Posterior cingulate gyrus (tissue), 11 donors: ENCODE measurements around the gene HDLBP.
"Not testable (repeated sequence)": the region's sequence is repeated elsewhere in the genome, so short reads cannot be mapped to it uniquely, and the experiment has no call there.

ENCODE experiments used
- DNase-seq, 10 donors: peaks; one replicate each; pipeline versions ENCODE4 v3.0.0 to v3.0.0-alpha.2; 2020 to 2021; ENCODE audit warnings: mixed read lengths in 3 of 10
- intact Hi-C: fragments of 100-400 bp; cut with DNase I; formaldehyde crosslinking; loops from one replicate; pipeline ENCODE4 v1.15.1; 2023

Gene HDLBP

DNA sequence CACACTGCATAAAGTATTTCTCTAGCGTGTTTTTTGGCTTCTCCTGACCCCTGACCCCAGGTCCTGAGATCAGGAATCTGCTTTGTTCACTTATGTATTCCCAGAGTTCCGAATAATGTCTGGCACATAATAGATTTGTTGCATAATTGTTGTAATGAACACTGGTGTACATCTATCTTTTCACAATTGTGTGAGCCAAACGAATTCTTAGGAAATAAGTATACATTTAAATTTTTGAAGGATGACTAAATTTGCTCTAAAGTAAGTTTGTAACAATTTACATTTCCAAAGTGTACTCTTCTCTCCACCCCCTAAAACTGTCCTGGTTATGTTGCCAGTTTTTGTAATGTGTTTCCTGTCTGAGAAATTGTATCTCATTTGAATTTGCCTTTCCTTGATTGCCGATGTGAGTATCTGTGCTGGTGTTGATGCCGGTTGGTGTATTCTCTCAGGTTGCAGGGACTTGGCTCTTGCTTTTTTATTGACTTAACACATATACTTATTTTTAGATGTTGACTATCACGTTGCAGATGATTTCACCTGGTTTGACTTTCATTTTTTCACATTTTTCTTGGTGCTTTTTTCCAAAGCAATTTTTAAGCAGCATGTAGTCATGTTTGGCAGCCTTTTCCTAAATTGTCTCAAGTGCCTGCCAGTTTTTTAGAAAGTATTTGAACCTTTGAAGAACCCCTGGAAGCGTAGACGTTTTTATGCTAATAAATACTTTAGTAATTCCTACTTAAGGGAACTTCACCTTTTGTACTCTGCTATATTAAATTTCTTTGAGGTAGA is 24.6 kb upstream of the HDLBP start:
- DNase-seq, result no peak
- intact Hi-C loops, result no loop called here

DNA sequence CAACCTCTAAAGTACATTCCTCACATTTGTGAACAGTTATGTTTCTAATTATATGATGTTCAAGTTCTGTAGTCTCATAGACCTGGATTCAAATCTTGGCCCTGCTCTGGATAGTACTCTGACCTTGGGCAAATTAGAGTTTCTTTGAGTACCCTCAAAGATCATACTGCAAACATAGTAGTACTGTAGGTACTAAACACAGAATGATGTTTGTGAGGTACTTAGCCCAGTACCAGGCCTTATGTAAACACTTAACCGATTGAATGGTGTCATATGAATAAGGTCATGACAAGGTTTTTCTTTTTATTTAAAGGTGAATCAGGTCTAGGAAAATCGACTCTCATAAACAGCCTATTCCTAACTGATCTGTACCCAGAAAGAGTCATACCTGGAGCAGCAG is 19.3 kb upstream of the HDLBP start:
- no peak for DNase-seq
- intact Hi-C loops, result no loop called here

DNA sequence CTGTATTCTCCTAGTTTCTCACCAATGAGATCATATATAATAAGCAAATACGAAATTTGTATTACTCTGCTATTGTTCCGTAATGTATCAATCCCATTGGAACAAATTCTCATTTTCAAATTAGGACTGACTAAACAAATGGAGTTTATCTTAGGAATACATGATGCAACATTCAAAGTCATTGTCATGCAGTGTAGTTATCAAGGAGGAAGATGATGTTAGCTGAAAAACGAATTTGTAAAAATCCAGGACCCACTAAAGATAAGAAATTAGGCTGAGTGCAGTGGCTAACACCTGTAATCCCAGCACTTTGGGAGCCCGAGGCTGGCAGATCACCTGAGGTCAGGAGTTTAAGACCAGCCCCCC is 15.1 kb upstream of the HDLBP start:
- no peak for DNase-seq
- intact Hi-C loops, result no loop called here

DNA sequence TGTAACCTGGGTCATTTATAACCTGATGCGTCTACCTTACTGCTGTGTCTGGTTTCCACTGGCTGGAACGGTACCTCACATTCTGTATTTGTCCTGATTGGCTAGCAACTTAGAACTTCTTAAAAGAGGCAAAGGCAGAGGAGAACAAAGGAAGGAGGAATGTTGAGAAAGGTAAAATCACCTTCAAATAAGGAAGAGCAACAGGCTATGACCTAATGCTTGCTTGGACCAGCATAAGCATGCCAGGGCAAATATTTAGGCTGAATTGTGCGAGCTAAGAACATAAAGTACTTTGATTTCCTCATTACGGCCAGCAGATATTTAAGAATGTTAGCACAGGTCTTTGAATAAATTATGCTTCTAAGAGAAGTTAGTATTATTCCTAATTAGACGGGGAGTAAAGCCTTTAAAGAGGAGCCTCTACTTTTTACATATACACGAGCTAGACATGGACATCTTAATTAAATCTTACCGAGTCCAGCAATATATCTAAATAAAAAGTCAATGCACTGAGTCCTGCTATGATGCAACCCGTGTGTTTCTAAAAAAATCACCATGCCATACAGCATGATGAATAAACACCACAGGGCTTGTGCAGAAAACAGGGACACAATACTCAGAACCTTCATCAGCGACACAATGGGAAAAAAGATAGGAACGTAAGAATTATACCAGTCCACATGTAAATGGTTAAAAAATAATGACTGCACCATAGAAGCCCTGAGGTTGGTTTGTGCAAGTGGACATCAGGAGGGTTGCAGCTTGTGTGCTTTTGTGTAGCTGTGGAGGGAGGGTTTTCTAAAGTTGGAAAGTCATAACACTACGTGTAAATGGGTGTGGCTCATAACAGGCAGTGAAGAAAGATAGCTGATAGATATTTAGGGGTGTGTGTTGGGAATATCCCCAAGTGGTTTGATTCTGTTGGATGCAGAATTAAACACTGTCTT is 14.5 kb upstream of the HDLBP start:
- no peak for DNase-seq
- intact Hi-C loops, result no loop called here

DNA sequence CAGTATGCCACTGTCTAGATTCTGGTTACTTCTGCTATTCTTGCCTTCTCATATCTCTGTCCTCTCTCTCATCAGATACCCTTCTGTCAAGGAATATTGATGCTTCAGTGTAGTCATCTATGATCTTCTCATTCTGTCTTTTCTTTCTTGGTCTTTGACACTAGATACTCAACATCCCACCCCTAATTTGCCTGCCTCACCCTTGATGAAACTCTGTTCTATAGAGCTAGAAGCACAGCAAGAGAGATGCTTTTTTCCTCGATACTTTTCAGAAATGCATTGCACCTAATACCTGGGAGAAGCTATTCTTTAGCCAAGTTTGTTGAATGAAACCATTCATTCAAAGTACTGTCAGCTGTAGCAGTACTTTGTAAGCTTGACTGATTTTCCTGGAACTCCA is 9.8 kb upstream of the HDLBP start:
- DNase-seq, result no peak
- intact Hi-C loops, result no loop called here

DNA sequence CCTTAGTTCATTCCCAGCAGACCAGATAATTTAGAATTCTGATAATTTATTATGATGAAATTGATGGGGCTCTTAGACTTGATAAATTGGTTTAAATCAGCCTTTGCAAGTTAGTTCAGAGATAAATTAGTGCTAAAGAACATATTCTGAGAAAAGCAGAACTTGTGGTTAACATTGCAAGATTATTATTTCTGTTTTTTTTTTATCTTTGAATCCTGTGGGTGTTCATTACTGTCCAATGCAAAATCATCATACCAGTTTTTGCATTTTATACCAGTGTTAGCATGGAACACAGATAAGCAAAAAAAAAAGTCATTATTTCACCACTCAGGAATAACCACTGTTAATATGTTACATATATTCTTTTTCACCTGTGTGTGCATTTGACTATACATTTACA is 9.3 kb upstream of the HDLBP start:
- intact Hi-C loops, result no loop called here
- no peak for DNase-seq

DNA sequence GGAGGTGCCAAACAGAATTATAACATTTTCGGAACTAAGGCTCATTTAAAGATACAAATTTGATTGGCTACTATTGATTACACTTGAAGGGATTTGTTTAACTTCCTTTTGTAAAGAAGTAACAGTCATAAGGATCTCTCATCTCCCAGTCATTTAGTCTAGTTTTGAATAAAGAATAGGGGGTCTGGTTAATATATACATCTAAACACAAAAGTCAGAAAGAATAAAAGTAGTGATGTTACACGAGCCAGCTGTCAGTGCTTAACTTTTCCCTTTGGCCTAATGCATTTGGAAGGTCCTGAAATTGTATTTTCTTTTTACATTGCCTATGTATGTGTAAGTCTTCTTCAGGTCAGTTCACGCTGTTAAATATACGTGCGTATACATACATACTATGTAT is 8.3 kb upstream of the HDLBP start:
- intact Hi-C loops, result no loop called here
- DNase-seq, result no peak

DNA sequence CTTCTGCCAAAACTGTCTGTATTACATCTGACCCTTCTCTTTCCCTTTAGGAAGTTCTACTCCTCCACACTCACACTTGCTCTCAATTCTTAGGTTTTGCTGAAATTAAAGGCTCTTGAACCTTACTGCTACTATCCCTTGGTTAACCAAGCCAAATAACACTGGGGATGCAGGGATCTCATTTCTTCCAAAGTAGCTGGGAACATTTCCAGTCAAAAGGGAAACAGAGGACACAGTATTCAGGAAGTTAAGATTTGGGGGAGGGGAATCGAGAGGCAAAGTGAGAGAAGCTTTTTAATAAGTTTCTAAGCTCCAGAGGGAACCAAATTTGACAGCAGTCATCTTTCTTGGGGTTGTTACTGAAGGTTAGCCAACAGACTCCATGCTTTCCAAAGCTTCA is 6.4 kb upstream of the HDLBP start:
- no peak for DNase-seq
- intact Hi-C loops, result no loop called here

DNA sequence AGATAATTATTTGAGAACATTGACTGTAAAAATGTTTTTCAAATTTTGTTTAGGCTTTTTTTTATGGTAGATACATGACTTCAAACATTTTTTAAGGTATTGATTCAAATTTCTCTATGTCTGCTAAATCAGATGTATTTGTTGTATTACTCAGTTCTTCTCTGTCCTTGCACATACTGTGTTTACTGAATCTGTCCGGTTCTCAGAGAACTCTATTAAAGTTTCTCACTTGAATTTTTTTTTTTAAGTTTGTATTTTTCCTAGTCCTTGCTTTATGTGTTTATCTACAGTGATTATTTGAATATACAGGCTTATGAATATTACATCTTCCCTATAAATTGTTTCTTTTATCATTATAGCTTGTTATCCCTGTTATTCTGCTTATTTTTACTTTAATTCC is 5.6 kb upstream of the HDLBP start:
- intact Hi-C loops, result no loop called here
- DNase-seq, result no peak

DNA sequence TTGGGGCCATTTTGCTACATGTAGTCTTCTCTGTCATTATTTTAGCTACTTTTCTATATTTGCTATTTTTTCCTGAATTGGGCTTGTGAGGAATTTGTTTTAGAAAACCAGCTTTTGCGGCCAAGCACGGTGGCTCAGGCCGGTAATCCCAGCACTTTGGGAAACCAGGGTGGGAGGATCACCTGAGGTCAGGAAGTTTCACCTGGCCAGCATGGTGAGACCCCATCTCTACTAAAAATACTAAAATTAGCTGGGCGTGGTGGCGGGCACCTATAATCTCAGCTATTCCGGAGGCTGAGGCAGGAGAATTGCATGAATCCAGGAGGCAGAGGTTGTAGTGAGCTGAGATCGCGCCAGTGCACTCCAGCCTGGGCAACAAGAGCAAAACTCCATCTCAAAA is 4.9 kb upstream of the HDLBP start:
- DNase-seq, result no peak
- intact Hi-C loops, result no loop called here

DNA sequence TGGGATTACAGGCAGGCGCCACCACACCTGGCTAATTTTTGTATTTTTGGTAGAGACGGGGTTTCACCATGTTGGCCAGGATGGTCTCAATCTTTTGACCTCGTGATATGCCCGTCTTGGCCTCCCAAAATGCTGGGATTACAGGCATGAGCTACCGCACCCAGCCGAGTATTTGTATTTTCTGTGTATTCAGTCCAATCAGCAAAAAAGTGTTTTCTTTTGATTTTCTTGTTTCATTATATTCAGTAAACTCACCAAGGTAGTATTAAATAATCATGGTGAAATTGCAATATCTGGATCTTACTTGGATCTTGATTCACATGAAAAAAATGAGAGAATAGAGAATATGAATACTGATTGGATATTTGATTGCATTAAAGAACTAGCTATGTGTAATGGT is 3.4 kb upstream of the HDLBP start:
- DNase-seq, result not testable (repeated sequence)
- intact Hi-C loops, result loop anchor here (5.0 kb wide), 1 partner anchor 38 kb away; the partner anchor contains the start of gene FARP2

DNA sequence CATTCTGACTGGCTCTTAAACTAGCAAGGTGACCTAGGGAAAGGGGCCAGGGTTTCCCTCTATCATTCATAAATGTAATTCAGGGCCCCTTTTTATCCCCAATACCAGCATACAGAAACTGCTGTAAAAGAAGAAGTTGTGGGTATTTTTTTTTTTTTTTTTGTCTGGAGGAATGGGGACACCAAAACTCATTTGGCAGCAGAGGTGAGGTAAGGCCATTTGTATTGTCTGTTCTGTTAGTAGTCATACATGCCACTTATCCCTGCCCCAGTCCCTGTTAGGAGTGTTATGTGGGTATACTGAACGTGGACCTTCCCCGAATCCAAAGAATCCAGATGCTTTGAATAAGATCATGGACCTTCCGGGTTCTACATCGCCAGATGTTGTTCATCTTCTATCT is 1.9 kb upstream of the HDLBP start:
- DNase-seq, result no peak
- intact Hi-C loops, result loop anchor here (5.0 kb wide), 1 partner anchor 40 kb away; the partner anchor contains the start of gene FARP2

DNA sequence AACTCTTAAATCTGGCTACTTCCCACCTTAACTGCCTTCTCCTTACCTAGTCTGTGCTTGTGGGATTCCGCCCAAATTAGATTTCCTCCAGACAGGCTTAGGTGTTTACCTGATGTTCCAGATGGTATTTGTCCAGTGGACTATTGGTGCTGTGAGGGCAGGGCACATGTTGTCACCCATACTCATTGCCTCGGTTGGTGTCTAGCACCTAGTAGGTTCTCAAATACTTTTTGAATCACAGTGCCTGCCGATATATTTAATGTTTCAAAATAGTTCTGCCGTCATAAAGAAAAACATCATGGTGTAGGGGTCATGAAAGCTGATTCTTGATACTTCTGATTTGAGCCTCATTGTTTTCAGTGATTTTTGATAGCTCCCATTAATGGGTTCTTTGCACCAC is 1.4 kb upstream of the HDLBP start:
- DNase-seq, result no peak
- intact Hi-C loops, result loop anchor here (5.0 kb wide), 1 partner anchor 40 kb away; the partner anchor contains the start of gene FARP2

DNA sequence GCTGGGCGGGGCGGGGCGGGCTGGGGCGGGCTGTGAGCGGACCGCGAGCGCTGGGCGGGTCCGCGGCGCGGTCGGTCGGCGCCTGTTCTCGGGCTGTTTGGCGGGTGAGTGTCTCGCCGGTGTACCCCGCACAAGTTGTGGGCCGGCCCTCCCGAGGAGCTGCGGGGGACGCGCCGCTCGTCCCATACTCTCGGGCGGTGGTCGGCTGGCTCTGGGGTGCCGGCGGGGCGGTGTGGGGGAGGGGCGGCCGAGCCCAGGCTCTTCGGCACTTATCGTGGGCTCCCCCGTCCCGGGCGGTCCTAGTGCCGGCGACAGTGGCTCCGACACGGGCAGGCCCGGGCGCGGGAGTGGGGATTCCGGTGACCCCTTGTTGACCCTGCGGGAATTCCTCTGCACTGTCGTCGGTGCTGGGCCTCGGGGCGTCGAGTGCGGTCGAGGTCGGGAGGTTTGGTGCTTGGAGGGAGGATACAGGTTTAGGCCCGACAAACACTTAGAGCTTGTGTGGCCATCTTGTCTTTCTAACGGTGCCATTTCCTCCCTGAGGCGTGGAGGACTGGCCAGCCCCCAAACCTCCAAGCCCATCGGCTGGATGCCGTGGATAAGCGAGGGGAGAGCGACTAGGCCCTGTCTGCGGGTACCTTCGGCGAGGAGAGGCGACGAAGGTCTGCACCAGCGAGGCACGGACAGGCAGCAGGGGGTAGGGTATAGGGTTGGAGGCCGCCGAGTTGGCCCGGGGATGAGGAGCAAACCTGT is 583 bp upstream of the HDLBP start, which contains the start of gene SEPTIN2:
SEPTIN2 (plus strand) TSS at position 47 of the 753 bp plus-strand sequence. CDS start 8,308 bp downstream, outside the sequence.
- intact Hi-C loops, result loop anchor here (2.0 to 5.0 kb wide), 2 partner anchors 41 to 99 kb away; partner anchors contain the start of gene FARP2

DNA sequence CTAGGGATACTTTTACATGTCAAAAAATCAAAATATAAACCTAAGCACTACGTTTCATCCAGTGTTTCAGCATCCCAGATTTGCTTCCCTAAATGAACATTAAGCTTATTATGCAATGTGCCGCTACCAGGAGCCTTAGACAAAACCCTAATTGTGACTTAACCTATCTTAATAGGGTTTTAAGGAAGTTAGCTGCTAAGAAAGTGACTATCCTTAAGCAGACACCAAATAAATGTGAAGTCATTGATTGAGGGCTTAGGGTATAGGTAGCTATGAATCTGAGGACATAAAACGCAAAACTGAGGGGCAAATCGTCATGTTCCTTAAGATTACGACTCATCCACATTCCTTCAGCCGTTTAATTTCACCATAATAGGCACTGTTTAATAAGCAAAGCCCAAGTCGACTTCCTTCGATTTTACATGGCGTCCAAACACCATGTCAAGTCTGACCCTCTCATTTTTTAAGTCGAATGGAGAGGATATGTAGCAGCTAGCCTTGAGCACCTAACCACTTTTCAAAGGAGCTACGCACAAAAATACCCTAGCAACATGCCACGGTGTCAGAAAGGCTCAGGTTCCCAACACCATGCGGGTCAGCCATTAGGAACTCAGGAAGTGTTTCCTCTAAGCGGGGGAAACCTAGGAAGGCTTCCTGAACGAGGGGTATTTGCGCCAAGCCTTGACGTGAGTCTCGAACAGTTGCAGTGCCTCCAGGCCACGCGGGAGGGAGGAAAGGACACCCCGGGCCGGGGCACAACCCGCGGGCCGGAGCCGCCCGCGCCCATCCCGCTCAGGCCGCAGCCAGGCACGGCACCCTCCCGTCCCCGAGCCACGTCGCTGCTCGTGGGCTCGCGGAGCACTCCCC is 1.0 kb downstream of the HDLBP start:
- DNase-seq, result peak in 2 of 10 donors; percentile 24 to 71
- intact Hi-C loops, result loop anchor here (2.0 to 5.0 kb wide), 2 partner anchors 43 to 98 kb away; partner anchors contain the start of gene FARP2

More for the DNA sequence above, 583 bp upstream of the HDLBP start, which contains the start of gene SEPTIN2:
- DNase-seq, result peak in 8 of 10 donors; percentile 59 to 96 (median 69)

DNA sequence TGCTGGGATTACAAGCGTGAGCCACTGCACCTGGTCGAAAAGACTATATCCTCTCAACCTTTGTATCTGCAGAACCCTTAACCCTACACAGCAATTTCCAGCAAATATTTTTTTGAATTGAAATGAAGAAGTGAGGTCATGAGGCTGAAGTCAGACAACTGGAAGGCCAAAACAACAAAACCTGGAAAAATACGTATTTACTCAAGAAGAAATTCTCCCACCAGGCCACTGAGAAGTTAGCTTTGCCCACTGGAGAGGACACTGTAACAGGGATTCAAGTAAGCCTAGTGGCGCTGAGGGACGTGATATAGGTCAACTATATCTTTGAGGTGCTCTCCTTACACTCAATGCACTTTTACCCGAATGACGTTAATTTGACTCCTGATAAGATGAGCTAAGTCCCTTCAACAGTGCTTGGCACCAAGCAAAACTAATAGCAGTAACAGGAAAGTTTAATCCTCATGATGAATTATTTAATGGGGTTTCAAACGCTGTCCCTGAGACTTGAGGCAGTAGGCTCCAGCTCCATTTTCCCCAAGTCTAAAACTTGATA is 1.9 kb downstream of the HDLBP start:
- DNase-seq, result no peak
- intact Hi-C loops, result loop anchor here (2.0 kb wide), 1 partner anchor 97 kb away; no protein-coding TSS in a partner anchor

DNA sequence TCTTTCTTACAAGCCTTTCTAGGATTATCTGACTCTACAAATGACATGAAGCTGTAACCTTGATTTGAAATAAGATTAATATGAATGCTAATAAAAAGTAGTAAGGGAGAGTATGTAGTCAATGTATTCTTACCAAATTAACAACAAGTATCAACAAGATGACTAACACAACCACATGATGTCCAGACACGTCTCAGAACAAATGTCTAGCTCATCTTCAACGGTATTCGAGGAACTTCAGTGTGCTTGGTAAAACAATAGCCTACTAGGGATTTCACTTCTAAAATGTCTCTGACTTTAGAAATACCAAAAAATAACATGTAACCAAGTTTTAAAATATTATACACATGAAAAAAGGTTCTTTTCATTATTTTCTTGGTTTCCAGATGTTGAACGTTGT is 3.4 kb downstream of the HDLBP start:
- intact Hi-C loops, result no loop called here
- DNase-seq, result no peak

DNA sequence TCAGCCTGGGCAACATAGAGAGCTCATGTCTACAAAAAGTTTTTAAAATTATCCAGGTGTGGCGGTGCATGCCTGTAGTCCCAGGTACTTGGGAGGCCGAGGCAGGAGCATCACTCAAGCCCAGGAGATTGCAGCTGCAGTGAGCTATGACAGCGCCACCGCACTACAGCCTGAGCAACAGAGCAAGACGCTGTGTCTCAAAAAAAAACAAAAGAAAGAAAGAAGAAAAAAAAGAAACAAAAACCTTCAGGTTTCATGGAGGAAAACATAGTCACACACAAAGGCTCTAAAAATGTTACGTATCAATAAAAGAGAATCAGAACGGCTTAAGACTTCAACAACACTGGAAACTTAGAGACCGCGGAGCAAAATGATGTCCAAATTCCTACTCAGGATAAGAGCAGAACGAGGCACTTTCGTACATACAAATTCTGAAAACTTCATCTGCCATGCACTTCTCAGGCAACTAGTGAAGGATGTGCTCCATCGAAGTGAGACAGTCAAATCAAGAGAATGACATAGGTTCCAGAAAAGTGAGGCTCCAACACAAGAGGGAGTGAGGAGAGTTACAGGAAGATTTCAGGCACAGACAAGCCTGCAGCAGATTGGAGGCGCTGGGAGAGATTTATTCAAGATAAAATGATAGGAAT is 4.4 kb downstream of the HDLBP start:
- no peak for DNase-seq
- intact Hi-C loops, result no loop called here
